H1 (cell line): ENCODE data around the gene EEF1AKMT1. TPM values are rescaled to one million over a fixed set of nuclear protein-coding genes. Genes with fewer than 3 reads are reported as not detected.

Experiments
- CTCF ChIA-PET: fragments of 300-600 bp; sonication (Branson Sonifier 250); formaldehyde crosslinking; loops from one replicate; lab custom pipeline; 2021; ENCODE audit not compliant: partially characterized antibody; lab: Charles Lee
- POLR2A ChIA-PET: fragments of 300-600 bp; sonication (Branson Sonifier 250); formaldehyde crosslinking; loops from one replicate; lab custom pipeline; 2021; ENCODE audit warnings: inconsistent platforms; ENCODE audit not compliant: partially characterized antibody; lab: Charles Lee
- DNase-seq, 2 experiments: peaks; one replicate each; pipeline versions ENCODE4 v3.0.0 to v3.0.0-alpha.2; 2010 to 2022; ENCODE audit warnings: low spot score in 2 of 2, low read depth in 1 of 2, mixed read lengths in 1 of 2
- FAIRE-seq: peaks from 2 replicates; lab custom pipeline; 2011; peaks lifted over from hg19 to GRCh38; lab: Jason Lieb, UNC
- H2AFZ ChIP-seq: 2 replicates; pipeline ENCODE4 v1.8.1; 2012; ENCODE audit warnings: low read length, inconsistent platforms
- H2AK5ac ChIP-seq: 2 replicates; pipeline ENCODE4 v1.6.1; 2013; ENCODE audit warnings: low read depth, low read length
- H2BK120ac ChIP-seq: replicated peaks from 2 replicates; pipeline ENCODE3; 2013; ENCODE audit warnings: low read depth, low read length, inconsistent platforms
- H2BK12ac ChIP-seq: 2 replicates; pipeline ENCODE4 v1.6.1; 2013; ENCODE audit warnings: low read depth, low read length
- H2BK15ac ChIP-seq: 2 replicates; pipeline ENCODE4 v1.6.1; 2013; ENCODE audit warnings: low read length
- H2BK20ac ChIP-seq: 2 replicates; pipeline ENCODE4 v1.6.1; 2013; ENCODE audit warnings: low read length
- H2BK5ac ChIP-seq: 2 replicates; pipeline ENCODE4 v1.6.1; 2013; ENCODE audit warnings: low read depth, low read length
- H3K14ac ChIP-seq: 2 replicates; pipeline ENCODE4 v1.6.1; 2013; ENCODE audit warnings: inconsistent platforms; ENCODE audit not compliant: insufficient read length
- H3K18ac ChIP-seq: 2 replicates; pipeline ENCODE4 v1.6.1; 2013; ENCODE audit warnings: low read length; ENCODE audit errors: extremely low read depth
- H3K23ac ChIP-seq: 2 replicates; pipeline ENCODE4 v1.6.1; 2013; ENCODE audit warnings: inconsistent platforms; ENCODE audit not compliant: insufficient read length
- H3K23me2 ChIP-seq: 2 replicates; pipeline ENCODE4 v1.6.1; 2013; ENCODE audit warnings: low read depth, low read length
- H3K27ac ChIP-seq: 2 replicates; pipeline ENCODE4 v1.6.1; 2011; ENCODE audit warnings: low read depth, low read length, inconsistent platforms
- H3K27me3 ChIP-seq, 4 experiments: replicated peaks in 1 of 4; 1 replicate in 1 of 4; 2 replicates in 3 of 4; pipeline versions ENCODE4 v1.6.1 to v1.8.1; 2011 to 2013; ENCODE audit warnings: low read length in 3 of 4, mild to moderate bottlenecking in 3 of 4, inconsistent platforms in 2 of 4, mixed read lengths in 2 of 4, moderate library complexity in 1 of 4; ENCODE audit not compliant: control insufficient read depth in 3 of 4, insufficient read depth in 3 of 4; ENCODE audit errors: extremely low read depth in 1 of 4
- H3K36me3 ChIP-seq, 4 experiments: 2 replicates each; pipeline versions ENCODE4 v1.6.1 to v1.8.1; 2011 to 2013; ENCODE audit warnings: mild to moderate bottlenecking in 4 of 4, low read length in 3 of 4, moderate library complexity in 2 of 4, control low read depth in 1 of 4, inconsistent platforms in 1 of 4; ENCODE audit not compliant: insufficient read depth in 4 of 4, control insufficient read depth in 2 of 4
- H3K4ac ChIP-seq: replicated peaks from 2 replicates; pipeline ENCODE3; 2013; ENCODE audit warnings: low read length, low read depth, mixed read lengths, inconsistent platforms; ENCODE audit not compliant: insufficient read length
- H3K4me1 ChIP-seq, 4 experiments: replicated peaks in 1 of 4; 1 replicate in 1 of 4; 2 replicates in 3 of 4; pipeline versions ENCODE4 v1.6.1 to v1.8.1; 2011 to 2013; ENCODE audit warnings: low read length in 3 of 4, inconsistent platforms in 2 of 4, mixed read lengths in 1 of 4; ENCODE audit not compliant: insufficient read depth in 4 of 4, control insufficient read depth in 3 of 4
- H3K4me2 ChIP-seq, 2 experiments: 2 replicates each; pipeline versions ENCODE4 v1.6.1 to v1.8.1; 2011 to 2013; ENCODE audit warnings: low read depth in 2 of 2, low read length in 2 of 2, control low read depth in 1 of 2, inconsistent platforms in 1 of 2, mild to moderate bottlenecking in 1 of 2; ENCODE audit not compliant: insufficient read depth in 1 of 2
- H3K4me3 ChIP-seq, 4 experiments: fragments of 200-600, 300-600 bp in 1 of 4; sonication (generic), shearing (Covaris generic), sonication (Bioruptor Twin) in 1 of 4; 2 replicates each; pipeline versions ENCODE4 v1.5.1 to v1.8.1; 2011 to 2016; ENCODE audit warnings: low read length in 4 of 4, low read depth in 3 of 4, control low read depth in 2 of 4, inconsistent platforms in 2 of 4, mild to moderate bottlenecking in 2 of 4, mixed read lengths in 1 of 4, moderate library complexity in 1 of 4; ENCODE audit not compliant: insufficient read depth in 2 of 4; ENCODE audit errors: extremely low read depth in 1 of 4
- H3K56ac ChIP-seq: replicated peaks from 2 replicates; pipeline ENCODE3; 2013; ENCODE audit warnings: low read depth, mild to moderate bottlenecking, mixed read lengths, low read length, inconsistent platforms; ENCODE audit not compliant: insufficient read length
- H3K79me1 ChIP-seq: 2 replicates; pipeline ENCODE4 v1.6.1; 2013; ENCODE audit warnings: low read depth, low read length, control low read depth
- H3K79me2 ChIP-seq, 2 experiments: 2 replicates each; pipeline versions ENCODE4 v1.6.1 to v1.8.1; 2012 to 2013; ENCODE audit warnings: low read length in 2 of 2, mild to moderate bottlenecking in 2 of 2, inconsistent platforms in 1 of 2; ENCODE audit not compliant: insufficient read depth in 2 of 2, control insufficient read depth in 1 of 2
- H3K9ac ChIP-seq, 4 experiments: replicated peaks in 1 of 4; 1 replicate in 1 of 4; 2 replicates in 3 of 4; pipeline versions ENCODE4 v1.6.1 to v1.8.1; 2011 to 2013; ENCODE audit warnings: low read depth in 3 of 4, low read length in 3 of 4, control low read depth in 2 of 4, mild to moderate bottlenecking in 2 of 4, moderate library complexity in 2 of 4, inconsistent platforms in 1 of 4; ENCODE audit errors: extremely low read depth in 1 of 4
- H3K9me3 ChIP-seq, 2 experiments: 2 replicates each; pipeline versions ENCODE4 v1.6.1 to v1.8.1; 2012 to 2013; ENCODE audit warnings: mild to moderate bottlenecking in 2 of 2, moderate library complexity in 2 of 2, control low read depth in 1 of 2, inconsistent platforms in 1 of 2, low read depth in 1 of 2, low read length in 1 of 2, mixed read lengths in 1 of 2; ENCODE audit not compliant: insufficient read depth in 2 of 2
- H4K20me1 ChIP-seq, 2 experiments: replicated peaks in 1 of 2; 2 replicates each; pipeline versions ENCODE3 to v1.8.1; 2011 to 2013; ENCODE audit warnings: inconsistent platforms in 2 of 2, low read length in 2 of 2, mild to moderate bottlenecking in 1 of 2; ENCODE audit not compliant: insufficient read depth in 2 of 2, control insufficient read depth in 1 of 2
- H4K5ac ChIP-seq: 2 replicates; pipeline ENCODE4 v1.6.1; 2013; ENCODE audit warnings: low read length, low read depth, mixed read lengths, inconsistent platforms; ENCODE audit not compliant: insufficient read length
- H4K8ac ChIP-seq: 2 replicates; pipeline ENCODE4 v1.8.0; 2013; ENCODE audit warnings: mild to moderate bottlenecking, moderate library complexity, low read length, inconsistent platforms; ENCODE audit not compliant: insufficient read depth; ENCODE audit errors: extremely low read depth
- H4K91ac ChIP-seq: replicated peaks from 2 replicates; pipeline ENCODE3; 2013; ENCODE audit warnings: low read length, mixed read lengths, inconsistent platforms; ENCODE audit not compliant: insufficient read length
- BACH1 ChIP-seq: IDR thresholded peaks from 2 replicates; pipeline ENCODE4 v1.6.1; 2012; ENCODE audit warnings: low read length, improper control_type of control experiment
- BCL11A ChIP-seq, 2 experiments: IDR thresholded peaks; one replicate each; pipeline ENCODE4 v1.6.1; 2011; ENCODE audit warnings: low read depth in 2 of 2, low read length in 2 of 2, mild to moderate bottlenecking in 2 of 2
- CBX8 ChIP-seq: fragments of 300-800, 300-1000 bp; sonication (generic); IDR thresholded peaks from 2 replicates; pipeline ENCODE4 v1.7.1; 2016; ENCODE audit warnings: low read depth, low read length, borderline replicate concordance
- CTBP2 ChIP-seq: IDR thresholded peaks from 2 replicates; pipeline ENCODE4 v1.7.0; 2011; ENCODE audit warnings: borderline replicate concordance, mild to moderate bottlenecking, moderate library complexity, mixed read lengths, low read length; ENCODE audit not compliant: insufficient read depth, insufficient read length
- EP300 ChIP-seq, 2 experiments: IDR thresholded peaks; 1 replicate in 1 of 2; 2 replicates in 1 of 2; pipeline ENCODE4 v1.6.1; 2011 to 2012; ENCODE audit warnings: low read depth in 2 of 2, low read length in 2 of 2, mild to moderate bottlenecking in 2 of 2, borderline replicate concordance in 1 of 2, inconsistent platforms in 1 of 2, moderate library complexity in 1 of 2
- EZH2 ChIP-seq: fragments of 200-600 bp; sonication (generic); IDR thresholded peaks from 2 replicates; pipeline ENCODE4 v1.7.1; 2012; ENCODE audit warnings: low read depth, mild to moderate bottlenecking, moderate library complexity, low read length, inconsistent platforms; ENCODE audit not compliant: severe bottlenecking
- HDAC6 ChIP-seq: IDR thresholded peaks from one replicate; pipeline ENCODE4 v1.7.1; 2012; ENCODE audit warnings: low read depth, mild to moderate bottlenecking, inconsistent platforms, low read length, moderate library complexity
- KDM1A ChIP-seq: fragments of 200-600, 300-600 bp; sonication (generic); IDR thresholded peaks from 2 replicates; pipeline ENCODE4 v1.7.1; 2016; ENCODE audit warnings: mild to moderate bottlenecking, low read length, borderline replicate concordance
- KDM4A ChIP-seq: IDR thresholded peaks from one replicate; pipeline ENCODE4 v1.7.1; 2012; ENCODE audit warnings: low read depth, mild to moderate bottlenecking, moderate library complexity, low read length, inconsistent platforms; ENCODE audit not compliant: severe bottlenecking
- KDM5A ChIP-seq: fragments of 200-600 bp; IDR thresholded peaks from 2 replicates; pipeline ENCODE4 v1.7.1; 2012; ENCODE audit warnings: mild to moderate bottlenecking, low read length, inconsistent platforms, mixed read lengths
- PHF8 ChIP-seq: fragments of 200-600 bp; sonication (generic); conservative IDR thresholded peaks from 2 replicates; pipeline ENCODE4 v1.7.1; 2012; ENCODE audit warnings: low read depth, mild to moderate bottlenecking, inconsistent platforms, low read length, moderate library complexity
- POU5F1 ChIP-seq: IDR thresholded peaks from 2 replicates; pipeline ENCODE4 v1.6.1; 2011; ENCODE audit warnings: low read depth, mild to moderate bottlenecking, low read length, moderate library complexity
- SIRT6 ChIP-seq: IDR thresholded peaks from one replicate; pipeline ENCODE4 v1.7.1; 2012; ENCODE audit warnings: low read length, inconsistent platforms
- SP2 ChIP-seq: IDR thresholded peaks from 2 replicates; pipeline ENCODE4 v1.6.1; 2012; ENCODE audit warnings: mild to moderate bottlenecking, low read length, inconsistent platforms
- SP4 ChIP-seq: IDR thresholded peaks from 2 replicates; pipeline ENCODE4 v1.6.1; 2012; ENCODE audit warnings: low read length, inconsistent platforms
- WGBS, 2 experiments: shearing (Covaris generic) in 1 of 2; methylation state at CpG; one replicate each; pipeline versions ENCODE4 v1.1.6 to v1.1.7; 2013 to 2015; ENCODE audit warnings: low lambda C conversion rate in 2 of 2, mixed read lengths in 2 of 2, inconsistent platforms in 1 of 2, low coverage in 1 of 2, missing lambda C conversion rate in 1 of 2; ENCODE audit not compliant: insufficient replicate concordance in 2 of 2, insufficient coverage in 1 of 2, insufficient read length in 1 of 2; ENCODE audit errors: extremely low coverage in 1 of 2, missing lambda C conversion rate in 1 of 2; 5-methylcytosine and 5-hydroxymethylcytosine counted together
- polyA plus RNA-seq, 7 experiments: library from polyadenylated mRNA; depleted of rRNA in 3 of 7; stranded (reverse) in 5 of 7; unstranded in 2 of 7; fragments of >200 nt in 5 of 7; fragments of 200-250 nt in 2 of 7; gene quantifications; 1 replicate in 5 of 7; 2 replicates in 1 of 7; 4 replicates in 1 of 7; pipeline versions ENCODE4 v1.2.1 to v1.2.3, GENCODE V29; 2011 to 2013; ENCODE audit warnings: missing spikeins in 2 of 7, mixed read lengths in 2 of 7
- total RNA-seq: library from RNA; stranded (reverse); fragmentation: NEBNext Ultra II Directional; extraction: Animal tissue kit (Norgen Biotek cat#: 25700); gene quantifications from 2 replicates; pipeline ENCODE4 v1.2.1, GENCODE V29; 2021

Gene EEF1AKMT1
- total and polyA plus RNA-seq, 2 of the 8 experiments (the other 6 are each of a cell fraction or from before 2014, with no cell fraction given) = 3.1 to 4.1 TPM

DNA sequence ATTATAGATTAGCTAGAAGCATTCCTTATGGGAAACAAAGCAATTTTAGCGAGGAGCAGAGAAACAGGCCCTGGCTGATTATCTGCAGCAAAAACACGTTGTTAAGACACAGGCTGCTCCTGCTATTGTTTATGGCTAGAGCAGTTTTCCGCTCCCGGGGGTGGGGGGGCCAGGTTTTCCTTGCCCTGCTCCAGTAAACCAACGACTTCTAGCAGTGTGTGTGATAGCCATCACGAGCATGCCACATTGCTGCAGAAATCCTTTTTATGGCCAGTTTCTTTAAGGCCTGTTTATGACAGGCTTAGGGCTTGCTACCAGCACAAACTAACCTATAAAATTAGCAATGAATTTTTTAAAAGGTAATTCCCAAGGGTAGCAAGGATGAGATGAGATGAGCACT is 88.7 kb downstream of the EEF1AKMT1 start:
- no peak overlapping the region for H3K14ac ChIP-seq
- H3K4me3 ChIP-seq = no peak overlapping the region
- peaks cover 0 to 9% (median 5%) of the 10 kb centered on the region in 4 experiments; a peak in 5 of 7 replicates for H3K4me1 ChIP-seq
- H3K4ac ChIP-seq = no peak overlapping the region
- H4K8ac ChIP-seq = no peak overlapping the region
- no peak overlapping the region for H3K23ac ChIP-seq
- no peak overlapping the region for H2BK20ac ChIP-seq
- no peak overlapping the region for H2BK120ac ChIP-seq
- DNase-seq = no peak
- H3K56ac ChIP-seq = no peak overlapping the region
- no peaks in the 10 kb centered on the region for H3K23me2 ChIP-seq
- no peak overlapping the region for H2BK15ac ChIP-seq
- H2BK12ac ChIP-seq = no peak overlapping the region
- no peaks in the 10 kb centered on the region for H3K79me2 ChIP-seq
- no peaks in the 10 kb centered on the region for H4K20me1 ChIP-seq
- FAIRE-seq = no peak
- H3K4me2 ChIP-seq = no peak overlapping the region
- H3K18ac ChIP-seq = no peak overlapping the region
- CTCF ChIA-PET = interaction anchor here (0.6 to 1.6 kb wide), 4 partner anchors 20 to 189 kb away, joined by 3 to 4 read pairs (median 3); no protein-coding TSS in a partner anchor
- no peaks in the 10 kb centered on the region for H3K36me3 ChIP-seq
- H4K5ac ChIP-seq = no peak overlapping the region
- H3K79me1 ChIP-seq = no peaks in the 10 kb centered on the region
- no peak overlapping the region for H2AK5ac ChIP-seq
- no peak overlapping the region for H4K91ac ChIP-seq
- no peak overlapping the region for H2AFZ ChIP-seq
- H3K27ac ChIP-seq = no peak overlapping the region
- POLR2A ChIA-PET = interaction anchor here (1.2 to 1.3 kb wide), 2 partner anchors 13 to 24 kb away, joined by 3 read pairs; no protein-coding TSS in a partner anchor
- H3K27me3 ChIP-seq = no peaks in the 10 kb centered on the region
- H3K9ac ChIP-seq = no peak overlapping the region
- no peaks in the 10 kb centered on the region for H3K9me3 ChIP-seq
- H2BK5ac ChIP-seq = no peak overlapping the region
- 80% methylated on average over 6 of the region's 6 CpGs; no CpG with 5 or more reads in 1 of the 2 experiments for WGBS, 2 experiments
- TF ChIP-seq BACH1 (no peak), EP300 (IDR thresholded peaks at IDR 0.05; ENCODE audit: borderline replicate concordance in 1 of 2, low read depth in 2 of 2, low read length in 2 of 2) (no peak), CTBP2 (no peak), EZH2 (no peak), CBX8 (no peak), BCL11A (IDR thresholded peaks at IDR 0.05; ENCODE audit: low read depth in 2 of 2, low read length in 2 of 2) (no peak), PHF8 (no peak), SIRT6 (no peak), HDAC6 (no peak), SP2 (no peak), SP4 (no peak), KDM1A (no peak), POU5F1 (no peak), KDM5A (no peak), KDM4A (no peak)
